ENCODE data around the gene PRMT7. TPM values are rescaled to one million over a fixed set of nuclear protein-coding genes. Genes with fewer than 3 reads are reported as not detected.

The PRMT7 gene
- polyA plus RNA-seq, 3 donors = 25.3 to 58.0 (median 30.6) TPM

DNA sequence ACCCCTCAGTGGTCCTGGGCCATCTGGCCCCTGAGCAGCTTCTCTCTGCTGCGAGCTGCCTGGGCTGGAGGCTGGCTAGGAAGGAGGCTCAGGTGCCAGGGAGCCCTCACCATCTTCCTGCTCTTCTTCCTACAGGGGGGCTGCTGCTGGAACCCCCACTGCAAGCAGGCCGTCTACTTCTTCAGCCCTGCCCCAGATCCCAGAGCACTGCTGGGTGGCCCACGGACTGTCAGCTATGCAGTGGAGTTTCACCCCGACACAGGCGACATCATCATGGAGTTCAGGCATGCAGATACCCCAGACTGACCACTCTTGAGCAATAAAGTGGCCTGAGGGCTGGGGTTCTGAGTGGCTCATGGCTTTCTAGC, 46.1 kb downstream of the PRMT7 start:
- no peak overlapping the region for H3K27ac ChIP-seq (ENCODE audit: low read depth, low read length)
- 73 to 90% (median 79%) methylated on average over 5 of the region's 5 CpGs for WGBS, 3 donors

DNA sequence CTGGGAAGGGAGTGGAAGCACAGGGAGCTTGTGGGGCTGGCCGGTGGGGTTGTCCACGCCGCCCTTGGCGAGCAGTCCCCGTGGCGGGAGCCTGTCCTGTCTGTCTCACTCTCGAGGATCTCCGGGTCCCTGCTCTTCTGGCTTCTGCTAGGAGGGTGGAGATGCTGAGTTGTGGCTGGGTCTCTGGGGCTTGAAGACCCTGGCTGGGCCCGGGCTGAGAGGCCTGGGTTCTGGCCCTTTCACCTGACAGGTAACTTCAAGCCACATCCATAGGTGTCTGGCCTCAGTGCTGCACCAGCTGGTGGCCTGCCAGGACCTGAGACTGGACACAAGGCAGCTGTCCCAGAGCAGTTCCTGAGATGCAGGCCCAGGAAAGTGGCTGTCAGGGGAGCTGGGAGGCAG, 46.7 kb downstream of the PRMT7 start:
- WGBS, 3 donors = 79 to 91% (median 87%) methylated on average over 9 of the region's 9 CpGs
- H3K27ac ChIP-seq (ENCODE audit: low read depth, low read length) = no peak overlapping the region

DNA sequence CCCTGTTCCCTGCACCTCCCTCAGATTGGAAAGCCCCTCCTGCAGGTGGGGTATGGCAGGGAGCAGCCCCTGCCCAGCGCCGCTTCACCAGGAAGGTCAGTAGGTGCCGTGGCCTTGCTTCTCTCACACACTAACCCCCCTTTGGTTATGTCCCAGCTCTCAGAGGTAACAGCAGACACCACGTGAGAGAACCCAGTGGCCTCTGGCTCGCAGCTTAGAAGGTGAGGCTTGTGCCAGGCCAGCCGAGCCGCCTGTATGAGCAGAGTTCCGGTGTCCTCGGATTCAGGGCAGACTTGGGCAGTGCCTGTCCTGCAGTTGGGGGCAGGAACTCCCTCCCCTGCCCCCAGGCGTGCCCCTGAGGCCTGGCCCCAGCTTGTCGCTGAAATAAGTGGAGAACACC, 47.1 kb downstream of the PRMT7 start:
- WGBS, 3 donors = 85 to 94% (median 91%) methylated on average over 11 of the region's 11 CpGs
- no peak overlapping the region for H3K27ac ChIP-seq (ENCODE audit: low read depth, low read length)

DNA sequence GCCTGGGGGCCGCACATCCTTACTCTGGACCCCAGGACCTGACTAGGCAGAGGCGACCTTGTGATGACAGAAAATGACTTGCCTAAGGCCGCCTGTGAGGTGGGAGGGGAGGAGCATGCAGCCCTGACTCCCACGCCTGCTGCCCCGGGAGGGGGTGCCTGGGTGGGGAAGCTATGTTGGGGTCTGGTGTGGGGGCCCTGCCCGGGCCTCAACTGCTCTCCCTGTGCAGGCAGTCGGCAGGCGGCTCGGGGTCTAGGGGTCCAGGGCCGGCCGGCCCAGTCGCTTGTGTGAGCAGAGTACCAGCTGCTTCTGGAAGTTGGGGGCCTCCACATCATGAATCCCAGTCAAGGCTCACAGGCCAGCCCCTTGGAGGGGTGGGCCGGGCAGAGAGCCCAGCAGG, 48.1 kb downstream of the PRMT7 start:
- 87 to 89% (median 88%) methylated on average over 13 of the region's 13 CpGs for WGBS, 3 donors

DNA sequence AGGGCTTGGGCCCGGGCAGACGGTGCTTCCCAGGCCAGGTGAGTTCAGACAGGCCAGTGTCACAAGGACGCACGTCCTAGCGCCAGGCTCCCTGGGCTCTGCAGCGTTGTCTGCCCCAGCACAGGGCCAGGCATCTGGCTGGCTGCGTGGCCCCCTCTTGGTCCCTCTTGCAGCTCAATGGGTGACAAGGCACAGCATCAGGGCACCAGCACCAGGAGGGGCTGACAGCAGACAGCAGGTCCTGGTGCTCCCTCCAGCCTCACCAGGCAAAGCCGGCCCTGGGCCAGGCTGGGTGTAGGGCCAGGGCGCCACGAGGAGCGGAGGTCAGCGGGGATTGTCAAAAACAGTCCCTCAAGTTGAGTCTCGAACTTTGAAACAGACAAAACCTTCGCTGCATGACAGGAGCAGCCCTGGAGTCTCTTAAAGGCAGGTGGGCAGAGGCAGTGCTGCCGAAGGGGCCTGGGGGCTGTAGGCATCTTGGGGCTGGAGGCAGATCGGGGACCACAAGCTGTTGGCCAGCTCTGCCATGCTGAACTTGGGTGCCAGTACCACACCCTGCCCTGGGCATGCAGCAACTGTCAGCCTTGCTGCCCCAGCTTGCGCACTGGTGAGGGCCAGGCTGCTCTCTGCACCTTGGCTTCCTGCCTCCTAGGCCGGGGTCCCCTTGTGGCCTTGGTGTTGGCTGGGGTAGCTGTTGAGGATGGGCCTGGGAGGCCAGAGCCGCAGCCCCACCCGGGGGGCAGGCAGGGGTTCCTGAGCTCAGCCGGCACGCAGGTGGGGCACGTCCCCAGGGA, 48.8 kb downstream of the PRMT7 start:
- WGBS, 3 donors = 79 to 88% (median 83%) methylated on average over 23 of the region's 23 CpGs
- H3K27ac ChIP-seq (ENCODE audit: low read depth, low read length) = no peak overlapping the region

More for the DNA sequence above, 48.1 kb downstream of the PRMT7 start:
- no peak overlapping the region for H3K27ac ChIP-seq (ENCODE audit: low read depth, low read length)

DNA sequence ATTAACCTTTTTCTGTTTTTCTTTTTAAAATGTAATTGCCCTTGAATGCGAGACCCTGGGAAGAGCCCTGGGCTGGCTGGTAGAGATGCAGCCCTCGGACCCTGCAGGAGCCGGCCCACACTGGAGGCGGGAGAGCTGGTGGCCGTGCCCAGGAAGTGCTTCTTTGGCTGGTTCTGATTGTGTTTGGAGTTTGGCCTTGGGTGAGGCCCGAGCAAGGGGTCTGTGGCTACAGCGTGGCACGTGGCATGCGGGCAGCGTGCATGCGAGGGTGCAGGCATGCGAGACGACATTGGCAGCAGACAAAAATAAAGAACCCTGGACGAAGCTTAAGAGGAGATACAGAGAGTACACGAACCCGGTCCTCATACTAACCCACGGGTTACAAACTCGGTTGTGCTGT, 49.7 kb downstream of the PRMT7 start:
- WGBS, 3 donors = 85 to 93% (median 92%) methylated on average over 18 of the region's 18 CpGs
- no peak overlapping the region for H3K27ac ChIP-seq (ENCODE audit: low read depth, low read length)

DNA sequence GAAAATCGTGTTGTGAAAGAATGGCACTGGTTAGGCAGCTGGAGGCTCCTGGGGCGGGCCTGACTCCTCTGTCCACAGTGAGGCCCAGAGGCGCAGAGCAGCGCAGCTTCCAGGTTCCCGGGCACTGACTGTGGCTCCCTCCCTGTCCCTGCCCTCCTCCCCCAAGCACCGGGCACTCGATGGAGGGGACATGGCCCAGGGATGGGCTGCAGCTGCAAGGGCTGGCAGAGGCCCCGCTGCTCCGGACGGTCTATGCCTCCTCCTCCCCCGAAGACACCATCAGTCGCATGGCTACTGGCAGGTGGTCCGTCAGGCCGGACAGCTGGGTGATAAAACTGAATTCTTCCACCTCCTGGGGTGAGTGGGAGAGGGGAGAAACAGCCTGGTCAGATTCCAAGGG, 50.1 kb downstream of the PRMT7 start:
- no peak overlapping the region for H3K27ac ChIP-seq (ENCODE audit: low read depth, low read length)
- WGBS, 3 donors = 71 to 88% (median 75%) methylated on average over 11 to 14 of the region's 14 CpGs

DNA sequence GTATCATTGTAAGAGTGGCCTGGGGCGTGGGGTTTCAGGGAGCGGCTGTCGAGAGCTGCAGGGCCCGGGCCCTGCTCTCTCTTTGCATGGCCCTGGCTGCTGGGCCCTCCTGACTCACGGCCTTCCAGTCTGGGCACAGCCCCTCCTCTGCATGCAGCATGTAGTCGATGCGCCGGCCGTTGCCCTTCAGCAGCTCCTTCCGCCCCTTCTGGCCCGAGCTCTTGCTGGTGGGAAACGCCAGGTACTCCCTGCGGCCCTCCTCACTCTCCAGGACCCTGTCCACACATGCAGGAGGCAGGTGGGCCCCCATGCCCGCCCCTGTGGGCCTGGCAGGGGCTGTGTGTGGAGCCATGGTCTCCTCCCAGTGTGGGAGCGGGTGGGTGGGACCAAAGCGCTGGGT, 50.7 kb downstream of the PRMT7 start:
- no peak overlapping the region for H3K27ac ChIP-seq (ENCODE audit: low read depth, low read length)
- 52 to 68% (median 57%) methylated on average over 15 to 16 of the region's 16 CpGs for WGBS, 3 donors

DNA sequence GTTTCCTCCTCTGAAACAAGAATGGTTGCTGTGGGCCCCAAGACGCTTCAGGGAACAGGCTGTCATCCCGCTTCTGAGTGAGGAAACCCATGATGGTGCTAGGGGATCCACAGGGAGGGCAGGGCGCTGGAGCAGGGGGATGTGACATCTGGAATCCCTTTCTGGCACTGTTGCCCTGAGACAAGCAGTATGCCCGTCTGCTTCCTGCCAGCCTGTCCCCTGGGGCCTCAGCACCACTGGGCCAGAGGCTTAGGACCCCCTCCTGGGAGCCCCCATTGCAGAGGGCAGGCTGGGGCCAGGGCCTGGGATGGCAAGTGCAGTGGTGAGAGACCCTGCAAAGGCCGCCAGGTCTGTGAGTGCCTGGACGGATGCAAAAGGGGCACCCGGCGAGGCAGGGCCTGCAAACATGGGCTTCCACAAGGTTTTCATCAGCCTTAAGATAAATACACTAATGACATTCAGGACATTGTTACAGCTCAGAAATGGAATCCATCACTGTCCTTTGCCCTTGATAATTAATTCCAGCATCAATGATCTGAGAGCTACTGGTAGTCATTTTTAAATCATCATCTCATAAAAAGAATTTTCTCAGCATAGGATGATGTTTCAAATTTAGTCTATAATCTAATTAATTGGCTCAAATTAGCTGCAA, 51.6 kb downstream of the PRMT7 start:
- 73 to 77% (median 74%) methylated on average over 8 of the region's 8 CpGs for WGBS, 3 donors
- no peak overlapping the region for H3K27ac ChIP-seq (ENCODE audit: low read depth, low read length)

DNA sequence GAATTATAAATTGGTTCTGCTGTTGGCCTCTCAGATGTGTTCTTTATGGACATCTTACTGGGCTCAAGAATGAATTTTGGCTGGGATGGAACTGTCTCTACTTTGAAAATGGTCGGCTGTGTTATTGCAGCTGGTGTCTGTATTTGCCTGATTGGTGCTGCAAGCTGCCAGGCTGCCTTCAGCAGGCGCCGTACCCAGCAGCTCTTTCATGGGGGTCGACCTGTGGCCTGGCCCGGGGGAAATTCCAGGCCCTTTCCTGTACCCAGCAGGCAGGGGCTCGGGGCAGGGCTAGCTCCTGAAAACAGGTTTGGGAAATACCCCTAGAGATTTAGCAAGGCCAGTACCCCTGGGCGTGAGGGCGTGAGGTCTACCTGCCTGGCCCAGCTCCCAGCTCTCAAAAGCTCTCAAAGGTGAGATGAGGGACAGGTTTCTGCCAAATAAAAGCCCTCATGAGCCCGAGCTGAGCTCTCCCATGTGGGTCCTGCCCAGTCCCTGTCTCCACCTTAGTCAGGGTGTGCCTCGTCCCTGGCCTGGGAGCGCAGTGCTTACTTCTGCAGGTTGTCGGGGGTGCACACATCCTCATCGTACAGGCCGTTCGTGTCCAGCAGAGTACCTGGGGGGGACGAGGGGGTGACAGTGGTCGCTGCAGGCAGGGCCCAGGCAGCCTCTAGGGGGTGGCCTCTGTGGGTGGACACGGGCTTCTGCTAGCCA, 52.3 kb downstream of the PRMT7 start:
- H3K27ac ChIP-seq (ENCODE audit: low read depth, low read length) = no peak overlapping the region
- 64 to 85% (median 80%) methylated on average over 18 of the region's 18 CpGs for WGBS, 3 donors

DNA sequence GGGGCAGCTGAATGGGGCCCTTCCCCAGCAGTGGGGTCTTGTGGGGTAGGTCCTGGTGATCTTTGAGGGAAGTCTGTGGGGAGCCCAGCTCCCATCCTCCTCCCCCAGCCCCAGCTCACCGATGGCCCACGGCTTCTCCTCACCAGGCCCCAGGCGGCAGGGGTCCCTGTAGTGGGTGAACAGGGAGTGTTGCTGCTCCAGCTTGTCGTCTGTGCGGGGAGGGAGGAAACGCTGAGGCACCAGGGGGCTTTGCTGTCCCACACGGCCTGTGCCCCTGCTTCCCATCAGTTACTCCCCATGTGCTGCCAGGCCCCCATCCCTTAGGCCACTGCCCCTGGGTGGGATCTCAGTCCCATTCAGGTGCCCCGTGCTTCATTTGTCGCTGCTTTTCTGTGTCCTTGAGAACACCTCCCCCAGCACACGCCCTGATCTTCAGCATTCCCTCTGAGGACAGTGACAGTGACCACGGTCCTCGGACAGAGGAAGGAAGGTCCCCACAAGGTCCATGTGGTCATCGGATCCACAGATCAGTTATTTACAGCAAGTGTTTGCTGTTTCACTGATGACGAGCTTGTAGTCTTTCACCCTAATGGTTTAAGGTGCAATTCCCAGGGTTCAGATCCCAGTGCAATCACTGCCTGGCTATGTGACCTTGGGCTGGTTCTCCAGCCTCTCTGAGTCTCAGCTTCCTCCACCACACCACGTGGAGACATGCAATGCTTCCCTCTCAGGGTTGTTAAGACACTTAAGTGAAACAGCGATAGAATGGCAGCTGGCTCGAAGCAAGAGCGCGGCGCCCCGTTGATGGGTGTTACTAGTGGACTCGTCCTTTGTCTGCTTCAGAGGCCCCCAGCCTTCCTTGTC, 53.1 kb downstream of the PRMT7 start:
- no peak overlapping the region for H3K27ac ChIP-seq (ENCODE audit: low read depth, low read length)
- 54 to 67% (median 65%) methylated on average over 20 to 22 of the region's 22 CpGs for WGBS, 3 donors

DNA sequence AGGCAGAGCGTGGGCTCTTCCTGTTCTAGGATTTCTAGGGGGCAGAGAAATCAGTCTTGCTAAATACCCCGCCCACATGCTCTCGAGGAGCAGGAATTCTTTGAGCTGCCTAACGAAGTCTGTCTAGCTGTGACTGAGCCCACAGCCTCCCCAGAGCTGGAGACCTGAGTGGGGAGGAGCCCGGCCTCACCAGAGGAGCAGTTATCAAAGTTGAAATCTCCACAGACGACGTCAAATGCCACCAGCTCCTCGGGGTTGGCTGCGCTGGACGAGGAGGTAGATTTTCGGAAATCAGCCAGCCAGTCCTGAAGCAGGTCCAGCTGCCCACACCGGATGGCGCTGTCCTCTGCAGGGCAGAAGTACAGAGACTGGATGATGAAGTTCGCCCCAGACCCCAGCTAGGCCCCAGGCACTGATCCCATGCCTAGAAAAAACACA, 53.8 kb downstream of the PRMT7 start:
- no peak overlapping the region for H3K27ac ChIP-seq (ENCODE audit: low read depth, low read length)
- 52 to 59% (median 59%) methylated on average over 14 of the region's 14 CpGs for WGBS, 3 donors

DNA sequence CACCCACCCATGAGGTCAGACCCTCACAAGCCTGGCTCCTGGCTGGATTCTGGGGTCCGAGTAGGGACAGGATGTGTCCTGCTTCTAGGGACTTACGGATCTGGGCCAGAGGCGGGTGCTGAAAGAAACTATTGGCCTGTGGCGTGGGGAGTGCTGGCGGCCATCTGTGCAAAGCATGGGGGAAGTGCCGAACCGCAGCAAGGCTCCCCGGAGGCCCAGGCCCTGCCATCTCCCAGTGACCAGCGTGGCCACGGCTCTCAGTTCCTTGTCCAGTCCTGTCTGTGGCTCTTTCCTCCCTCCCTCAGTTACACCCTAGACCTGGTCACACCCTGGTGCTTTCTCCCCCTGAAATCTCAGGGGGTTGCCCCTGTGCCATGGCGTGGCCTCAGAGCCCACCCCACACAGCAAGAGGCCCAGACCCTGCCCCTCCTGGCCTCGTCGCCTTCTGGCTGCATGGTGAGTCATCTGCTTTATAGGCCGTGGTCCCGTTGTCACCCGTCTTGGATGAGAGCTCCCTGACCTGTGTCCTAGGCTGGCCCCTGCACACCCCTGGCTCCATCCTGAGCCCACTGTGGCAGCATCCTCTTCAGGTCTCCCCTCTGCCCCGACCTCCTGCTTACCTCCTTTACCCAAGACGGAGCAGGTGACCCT, 54.5 kb downstream of the PRMT7 start:
- WGBS, 3 donors = 53 to 73% (median 56%) methylated on average over 18 of the region's 18 CpGs
- no peak overlapping the region for H3K27ac ChIP-seq (ENCODE audit: low read depth, low read length)

DNA sequence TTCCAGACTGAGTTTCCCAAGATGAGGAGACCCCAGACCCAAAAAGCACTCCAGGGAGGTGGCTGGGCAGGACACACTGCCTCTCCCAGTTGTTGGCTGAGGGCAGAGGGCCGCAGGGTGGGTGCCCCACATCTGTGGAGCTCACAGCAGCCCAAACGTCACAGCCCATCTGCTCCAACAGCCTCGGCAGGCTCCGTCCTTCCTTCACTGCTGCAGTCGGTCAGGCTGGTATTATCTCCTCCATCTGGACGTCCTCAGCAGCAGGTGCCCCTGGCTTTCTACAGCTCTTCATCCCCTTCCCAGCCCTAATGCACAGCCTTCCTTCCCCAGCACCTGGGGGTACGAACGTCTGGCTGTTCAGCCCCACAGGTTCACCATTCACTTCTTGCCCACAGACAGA, 55.2 kb downstream of the PRMT7 start:
- WGBS, 3 donors = 59 to 64% (median 61%) methylated on average over 8 of the region's 8 CpGs
- no peak overlapping the region for H3K27ac ChIP-seq (ENCODE audit: low read depth, low read length)

DNA sequence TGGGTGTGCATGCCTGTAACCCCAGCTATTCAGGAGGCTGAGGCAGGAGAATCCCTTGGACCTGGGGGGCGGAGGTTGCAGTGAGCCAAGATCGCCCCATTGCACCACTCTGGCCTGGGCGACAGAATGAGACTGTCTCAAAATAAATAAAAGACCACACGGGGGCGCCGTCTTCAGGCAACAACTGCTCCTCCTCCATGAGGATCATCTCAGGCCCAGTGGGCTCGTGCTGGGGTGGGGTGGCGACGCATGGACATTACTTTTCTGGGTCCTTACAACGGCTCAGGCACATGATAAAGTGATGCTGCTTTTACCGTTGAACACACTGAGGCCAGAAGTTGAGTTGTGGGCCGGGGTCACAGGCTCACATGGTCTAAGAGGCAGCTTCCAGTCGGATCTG, 56.2 kb downstream of the PRMT7 start:
- 40 to 49% (median 42%) methylated on average over 13 of the region's 13 CpGs for WGBS, 3 donors

DNA sequence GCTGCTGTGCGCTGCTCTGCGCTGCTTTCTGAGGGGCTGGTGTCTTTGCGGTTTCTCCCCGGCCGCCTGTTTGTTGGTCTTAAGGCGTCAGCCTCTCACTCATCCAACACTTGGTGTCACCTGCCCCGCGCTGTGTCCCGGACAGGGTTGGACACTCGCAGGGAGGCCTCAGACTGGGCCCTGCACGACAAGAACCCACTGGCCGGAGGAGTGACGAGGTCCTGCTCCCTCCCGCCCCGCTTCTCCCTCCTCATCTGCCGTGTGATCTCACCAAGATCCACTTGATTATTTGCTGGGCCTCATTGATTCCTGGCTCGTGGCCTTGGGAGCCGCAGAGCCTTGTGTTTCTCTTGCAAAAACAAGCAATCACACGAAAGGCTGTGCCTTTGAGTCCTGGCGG, 56.6 kb downstream of the PRMT7 start:
- WGBS, 3 donors = 65 to 87% (median 83%) methylated on average over 20 of the region's 20 CpGs

More for the DNA sequence above, 56.2 kb downstream of the PRMT7 start:
- H3K27ac ChIP-seq (ENCODE audit: low read depth, low read length) = no peak overlapping the region

DNA sequence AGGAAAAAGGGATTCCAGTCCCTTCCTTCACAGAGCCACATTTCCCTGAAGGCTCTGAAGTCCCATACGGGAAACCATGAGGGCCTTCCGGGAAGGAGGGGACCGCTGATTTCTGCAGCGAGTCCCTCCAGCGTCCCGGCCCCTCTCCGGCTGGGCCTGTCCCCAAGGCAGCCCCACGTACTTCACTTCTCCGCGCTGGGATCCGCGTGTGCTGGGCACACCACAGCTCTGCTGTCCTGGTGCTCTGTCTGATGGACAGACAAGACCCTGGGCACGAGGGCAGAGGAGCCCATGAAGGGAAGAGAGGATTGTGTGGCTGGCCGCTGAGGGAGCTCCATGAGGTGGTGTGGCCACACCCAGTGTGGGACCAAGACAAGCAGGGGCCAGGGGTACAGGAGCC, 57.1 kb downstream of the PRMT7 start:
- no peak overlapping the region for H3K27ac ChIP-seq (ENCODE audit: low read depth, low read length)
- 80 to 85% (median 83%) methylated on average over 14 of the region's 14 CpGs for WGBS, 3 donors

More for the DNA sequence above, 56.6 kb downstream of the PRMT7 start:
- no peak overlapping the region for H3K27ac ChIP-seq (ENCODE audit: low read depth, low read length)

DNA sequence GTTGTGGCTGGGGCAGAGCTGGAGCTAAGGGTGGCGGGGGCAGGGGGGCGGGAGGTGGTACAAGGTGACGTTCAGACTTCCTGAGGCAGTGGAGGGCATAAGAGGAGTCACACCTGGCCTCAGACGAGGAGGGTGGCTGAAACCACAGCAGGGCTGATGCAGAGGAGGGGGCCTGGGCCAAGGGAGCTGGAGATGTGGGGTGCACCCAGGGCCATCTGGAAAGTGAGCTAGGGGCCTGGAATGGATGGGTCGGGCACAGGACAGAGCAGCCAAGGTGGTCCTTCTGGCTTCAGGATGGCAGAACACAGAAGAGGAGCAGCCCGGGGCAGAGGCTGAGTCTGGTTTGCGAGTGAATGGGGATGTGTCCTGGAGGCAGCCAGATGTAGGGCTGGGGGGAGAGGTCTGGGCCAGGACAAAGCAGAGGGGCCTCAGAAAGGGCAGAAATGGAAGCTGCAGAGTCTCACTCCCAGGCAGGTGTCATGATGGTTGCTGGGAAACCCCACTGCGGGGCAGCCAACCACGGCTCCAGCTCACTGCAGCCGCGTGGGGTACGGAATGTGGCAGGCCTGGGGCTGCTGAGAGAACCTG, 57.6 kb downstream of the PRMT7 start:
- WGBS, 3 donors = 72 to 81% (median 74%) methylated on average over 12 of the region's 12 CpGs

More for the DNA sequence above, 57.6 kb downstream of the PRMT7 start:
- H3K27ac ChIP-seq (ENCODE audit: low read depth, low read length) = no peak overlapping the region

Data from adipose tissue (tissue), 3 donors.